NCI-H2196 treated with DMSO at 0.1 percent for 48 hours (cell line): ENCODE measurements around the gene ENDOD1.
A peak's percentile ranks its signal among the peaks of the same experiment; 100 is the strongest.

Source experiments
- DNase-seq: peaks from one replicate; lab custom pipeline; 2025; ENCODE audit not compliant: unreplicated experiment; lab: John Stamatoyannopoulos, UW

The ENDOD1 gene

DNA sequence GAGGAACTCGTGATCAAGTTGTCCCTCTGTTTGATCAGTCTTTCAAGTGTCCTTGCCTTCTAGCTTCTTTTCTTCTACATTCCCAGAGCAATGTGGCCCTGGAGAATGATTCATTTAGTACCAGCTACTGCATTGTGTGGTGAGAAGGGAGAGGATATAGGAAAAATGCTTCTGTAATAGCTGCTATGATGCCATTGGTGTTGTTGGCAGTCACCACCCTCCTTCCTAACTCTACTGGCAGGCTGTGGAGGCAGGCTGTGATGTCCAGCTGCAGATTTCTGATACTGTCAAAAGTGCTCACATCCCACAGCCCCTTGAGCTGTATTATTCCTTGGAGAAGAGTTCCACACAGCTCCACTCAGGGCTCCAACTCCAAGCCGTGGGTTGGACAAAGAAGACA lies 52.8 kb downstream of the ENDOD1 start:
- no peak for DNase-seq

DNA sequence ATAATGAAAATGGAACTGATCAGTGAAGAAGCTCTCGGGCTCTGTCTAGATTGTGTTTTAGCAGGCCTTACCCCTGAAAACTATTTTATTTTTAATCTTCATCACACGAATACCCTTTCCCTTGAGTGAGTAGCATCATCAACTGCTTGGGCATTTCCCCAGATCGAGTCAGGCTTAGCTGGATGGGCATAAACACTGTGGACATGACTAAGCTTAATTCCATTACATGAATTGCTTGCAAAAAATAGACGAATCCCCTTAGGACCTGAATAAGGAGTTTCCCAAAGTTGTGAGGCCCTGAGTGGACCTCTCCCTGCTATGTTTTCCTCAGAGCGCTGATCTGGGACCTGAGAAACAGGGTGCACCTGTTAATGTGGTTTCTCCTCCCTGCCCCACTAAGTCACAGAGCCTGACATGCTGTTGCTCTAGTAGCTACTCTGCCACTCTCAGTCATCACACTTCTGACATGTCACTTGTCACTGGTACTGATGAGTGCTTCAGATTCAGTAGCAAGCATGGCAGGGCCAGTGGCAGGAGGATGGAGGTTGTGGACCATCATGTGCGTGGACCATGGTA lies 53.5 kb downstream of the ENDOD1 start:
- no peak for DNase-seq

DNA sequence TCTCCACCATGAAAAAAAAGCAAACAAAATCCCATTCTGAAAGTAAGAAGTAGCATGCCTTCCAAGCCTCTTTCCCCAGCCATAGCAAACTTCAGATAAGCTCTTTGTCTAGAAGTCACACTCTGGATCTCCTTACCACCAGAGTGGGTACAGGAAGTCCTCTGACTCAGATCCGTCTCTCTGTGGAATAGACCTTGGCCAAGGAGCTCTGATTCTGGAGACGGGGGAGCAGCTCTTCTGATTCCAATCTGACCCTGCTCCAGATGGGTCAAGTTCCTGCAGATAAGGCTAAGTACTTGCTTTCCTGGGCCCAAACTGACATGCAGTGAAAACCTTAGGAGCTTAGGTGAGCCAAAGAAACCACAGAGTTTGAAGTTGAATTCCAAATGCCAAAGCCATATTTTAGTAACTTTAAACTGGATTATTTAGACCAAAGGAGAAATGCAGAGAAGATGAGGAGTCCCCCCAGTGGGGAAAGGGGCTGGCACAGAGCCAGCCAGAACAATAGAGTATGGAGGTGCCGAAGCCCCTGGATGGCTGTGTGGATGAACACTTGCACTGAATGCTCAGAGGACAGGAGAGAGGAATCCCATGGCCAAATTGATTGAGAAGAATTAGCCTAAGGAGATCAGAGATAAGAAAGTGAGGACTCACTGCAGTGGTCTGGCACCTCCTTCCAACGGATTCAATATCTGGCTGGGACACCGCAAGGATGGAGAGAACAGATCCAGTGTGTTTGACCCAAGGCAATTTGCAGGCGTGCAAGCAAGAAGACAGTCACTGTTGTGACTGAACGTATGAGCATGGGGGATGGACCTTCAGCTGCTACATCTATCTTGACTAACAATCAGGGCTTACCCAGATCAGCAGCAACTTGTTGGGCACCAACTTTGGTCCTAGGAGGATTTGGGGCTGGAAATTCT lies 54.9 kb downstream of the ENDOD1 start:
- no peak for DNase-seq

DNA sequence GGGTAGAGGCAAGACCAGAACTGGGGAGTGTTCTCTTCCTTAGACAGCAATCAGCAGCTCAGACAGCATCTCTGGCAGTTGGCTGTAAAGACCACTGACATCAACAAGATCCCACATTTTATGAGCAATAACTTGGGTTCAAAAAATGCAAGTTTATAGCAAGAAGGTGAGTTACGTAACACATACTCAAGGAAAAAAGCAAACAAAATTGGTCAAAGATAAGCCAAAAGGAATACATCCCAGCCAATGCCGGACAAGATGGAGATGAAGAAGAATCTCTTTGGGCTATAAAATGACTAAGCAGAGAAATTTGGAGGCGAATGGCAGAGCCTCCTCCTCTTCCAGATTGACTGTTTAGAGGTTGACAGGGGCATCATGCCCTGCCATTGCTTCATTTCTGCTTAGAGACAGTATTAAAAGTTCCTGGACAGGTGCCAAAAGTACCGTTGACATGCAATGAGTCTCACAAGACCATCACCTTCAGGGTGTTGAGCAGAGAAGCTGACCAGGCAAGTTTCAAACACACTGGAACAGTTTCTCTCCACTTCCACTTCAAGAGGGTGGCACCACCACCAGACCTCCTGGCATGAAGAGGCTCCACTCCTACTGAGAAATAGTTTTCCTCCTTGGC lies 55.9 kb downstream of the ENDOD1 start:
- DNase-seq, result no peak

DNA sequence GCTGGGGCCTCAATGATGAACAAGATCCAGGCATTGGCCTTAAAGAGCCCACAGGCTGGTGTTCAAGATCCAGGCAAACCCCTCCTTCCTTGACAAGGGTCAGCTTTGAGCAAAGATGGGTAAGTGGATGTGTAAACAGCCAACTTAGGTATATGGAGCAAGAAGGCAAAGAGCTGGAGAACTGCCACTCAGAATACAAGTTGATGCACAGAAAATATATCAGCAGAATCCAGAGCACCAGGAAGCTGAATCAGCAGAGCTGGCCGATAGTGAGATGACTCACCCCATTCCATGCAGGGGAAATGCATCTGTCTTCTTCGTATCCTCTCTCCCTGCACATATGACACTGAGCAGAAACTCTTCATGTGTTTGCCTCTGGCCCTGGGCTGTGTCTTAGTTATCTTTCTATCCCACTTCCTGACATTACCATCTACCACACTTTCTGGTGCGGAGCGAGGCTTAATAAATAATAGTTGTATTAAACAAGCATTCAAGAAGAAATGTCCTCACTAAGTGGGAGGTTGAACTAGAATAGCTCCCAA lies 57.8 kb downstream of the ENDOD1 start:
- DNase-seq, result no peak

DNA sequence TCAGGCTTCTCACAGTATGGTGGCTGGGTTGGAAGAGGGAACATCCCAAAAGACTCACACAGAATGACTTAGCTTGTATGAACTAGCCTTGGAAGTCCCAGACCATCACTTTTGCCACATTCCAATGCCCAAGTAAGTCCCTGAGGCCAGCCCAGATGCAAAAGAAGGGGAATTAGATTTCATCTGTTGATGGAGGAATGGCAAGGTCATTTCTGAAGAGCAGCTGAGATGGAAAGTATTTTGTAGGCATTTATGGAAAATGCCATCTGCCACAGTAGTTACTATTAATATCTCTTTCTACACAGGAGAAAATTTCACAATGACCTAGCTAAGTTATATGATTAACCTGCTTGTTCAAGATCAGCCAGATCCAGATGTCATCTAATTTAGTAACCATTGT lies 58.8 kb downstream of the ENDOD1 start:
- no peak for DNase-seq

DNA sequence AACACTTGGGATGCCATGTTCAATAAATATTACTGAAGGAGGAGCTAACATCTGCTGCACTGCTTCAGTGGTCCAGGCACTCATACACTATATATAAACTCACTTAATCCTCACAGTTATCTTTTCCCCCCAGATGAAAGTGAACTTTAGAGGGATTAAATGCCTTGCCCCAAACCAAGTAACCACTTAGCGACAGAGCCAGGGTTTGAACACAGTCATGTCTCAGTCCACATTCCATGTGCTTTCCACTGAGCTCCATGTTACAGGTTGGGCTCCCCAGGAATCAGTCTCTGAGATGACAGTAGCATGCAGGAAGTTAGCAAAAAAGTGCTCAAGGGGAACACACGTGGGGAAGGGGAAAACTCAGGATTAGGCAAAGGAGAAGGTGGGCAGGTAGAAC lies 59.3 kb downstream of the ENDOD1 start:
- no peak for DNase-seq

DNA sequence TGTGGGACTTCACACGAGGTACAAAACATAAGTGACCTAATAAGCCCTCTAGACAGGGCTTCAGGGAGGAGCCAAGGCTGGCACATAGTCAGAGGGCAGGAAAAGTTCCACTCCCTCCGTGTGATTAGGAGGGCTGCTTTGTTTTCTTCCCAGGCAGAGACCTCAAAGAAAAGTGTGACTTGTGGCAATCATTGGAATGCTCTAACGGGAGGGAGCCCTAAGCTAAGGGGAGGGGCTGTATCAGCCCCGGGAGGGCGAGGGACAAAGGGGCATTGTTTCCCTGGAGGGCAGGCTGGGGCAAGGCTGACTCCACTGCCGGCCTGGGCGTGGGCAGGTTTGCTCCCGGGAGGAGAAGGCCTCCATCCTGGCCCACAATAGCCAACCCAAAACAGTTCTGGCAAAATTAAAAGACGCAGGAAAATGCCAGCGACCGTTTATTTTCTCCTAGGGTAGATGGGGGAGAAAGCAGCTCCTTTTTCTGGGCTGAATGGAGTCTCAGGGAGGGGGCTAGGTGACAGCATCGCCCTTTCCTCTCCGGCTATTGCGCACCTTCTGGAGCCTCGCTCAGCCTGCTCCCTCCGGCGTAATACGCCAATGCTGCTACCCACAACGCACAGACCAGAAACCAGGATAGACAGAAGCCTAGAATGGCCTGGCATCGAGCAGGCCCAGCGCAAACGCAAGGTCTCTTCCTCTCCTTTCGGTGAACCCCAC lies 60.2 kb downstream of the ENDOD1 start:
- no peak for DNase-seq

DNA sequence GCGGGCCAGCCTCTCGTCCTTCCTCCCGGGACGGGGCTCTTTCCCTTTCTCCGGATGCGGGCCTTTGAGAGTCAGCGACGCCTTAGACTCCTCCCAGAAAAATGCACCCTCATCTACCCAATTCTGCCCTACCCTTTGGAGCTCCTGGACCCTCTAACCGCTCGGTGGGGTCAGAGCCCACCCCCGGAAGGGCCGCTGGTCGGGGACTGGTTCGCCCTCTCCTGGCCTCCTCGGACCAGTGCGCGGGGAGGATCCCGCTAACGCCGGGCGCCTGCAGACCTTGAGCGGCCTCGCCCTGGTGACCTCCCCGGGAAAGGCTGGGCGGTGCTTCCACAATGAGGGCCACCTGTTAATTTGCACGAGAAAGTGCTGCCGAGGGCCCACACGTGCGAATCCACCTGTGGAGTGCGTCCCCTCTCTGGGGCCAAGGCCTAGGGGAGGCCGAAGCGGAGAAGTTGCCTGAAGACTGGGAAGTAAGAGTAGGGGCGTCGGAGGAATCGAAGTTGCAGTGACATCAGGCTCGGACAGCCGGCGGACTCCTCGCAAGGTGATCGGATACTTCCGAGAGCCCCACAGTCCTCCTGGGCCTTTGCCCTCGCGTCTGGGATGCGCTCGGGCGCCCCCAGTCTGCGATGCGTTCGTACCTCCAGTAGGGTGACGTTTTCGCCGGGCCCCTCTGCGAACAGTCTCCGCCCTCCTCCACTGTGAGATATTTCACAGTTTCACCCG lies 61.5 kb downstream of the ENDOD1 start:
- DNase-seq, result peak; percentile 68

DNA sequence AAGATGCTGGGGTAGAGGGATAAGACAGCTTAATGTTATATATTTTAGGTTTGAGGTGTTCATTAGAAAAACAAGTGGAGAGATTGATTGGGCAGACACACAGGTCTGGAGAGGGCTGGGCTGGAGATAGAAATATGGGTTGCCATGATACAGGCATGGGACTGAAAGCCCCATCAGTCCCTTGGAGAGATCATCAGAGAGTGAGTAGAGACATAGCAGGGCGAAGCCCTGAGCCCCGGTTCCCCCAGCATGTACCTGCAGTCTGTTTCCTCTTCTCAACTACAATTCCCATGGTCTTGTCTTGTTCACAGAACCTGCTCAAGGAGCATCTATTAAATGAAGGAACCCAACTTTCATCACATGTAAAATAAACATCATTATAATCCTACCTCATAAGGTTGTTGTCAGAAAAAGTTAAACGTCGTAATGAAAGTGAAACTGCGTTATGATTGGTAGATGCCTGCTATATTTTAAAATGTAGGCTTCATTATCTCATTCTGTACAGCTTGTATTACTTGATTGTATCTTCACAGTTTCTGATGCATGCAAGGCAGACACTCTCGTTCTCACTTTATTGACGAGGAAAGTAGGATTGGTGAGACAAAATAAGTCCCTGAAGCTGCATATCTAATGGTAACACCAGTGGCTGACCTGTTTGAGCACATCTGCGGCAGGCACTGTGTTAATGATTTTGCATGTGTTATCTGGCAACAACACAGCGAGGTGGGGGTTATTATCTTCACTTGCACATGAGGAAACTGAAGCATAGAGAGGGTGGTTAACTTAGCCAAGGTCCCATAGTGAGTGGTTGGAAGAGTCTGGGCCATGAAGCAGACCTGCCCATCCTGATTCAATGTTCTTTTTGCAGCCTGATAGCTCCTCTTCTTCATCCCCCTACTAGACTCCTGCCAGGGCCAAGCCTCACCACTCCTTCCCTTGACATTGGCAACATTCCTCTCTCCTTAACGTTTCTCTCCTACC lies 63.5 kb downstream of the ENDOD1 start:
- no peak for DNase-seq

DNA sequence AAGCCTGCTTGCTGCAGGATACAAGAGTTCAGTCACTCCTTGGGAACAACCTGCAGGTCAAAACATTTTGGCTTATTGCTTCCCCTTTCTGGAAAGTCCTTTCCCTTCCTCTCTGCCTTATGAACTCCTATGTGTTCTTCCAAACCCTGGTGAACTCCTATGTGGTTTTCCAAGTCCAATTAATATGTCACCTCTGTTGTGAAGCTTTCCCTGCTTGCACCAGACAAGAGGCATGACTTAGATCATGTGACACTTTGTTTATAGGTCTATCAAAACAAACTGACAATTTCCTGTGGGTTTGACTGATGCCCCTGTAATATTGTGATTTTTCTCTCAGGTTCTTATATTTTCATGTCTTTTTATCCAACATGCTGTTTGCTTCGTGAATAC lies 64.2 kb downstream of the ENDOD1 start:
- DNase-seq, result no peak

DNA sequence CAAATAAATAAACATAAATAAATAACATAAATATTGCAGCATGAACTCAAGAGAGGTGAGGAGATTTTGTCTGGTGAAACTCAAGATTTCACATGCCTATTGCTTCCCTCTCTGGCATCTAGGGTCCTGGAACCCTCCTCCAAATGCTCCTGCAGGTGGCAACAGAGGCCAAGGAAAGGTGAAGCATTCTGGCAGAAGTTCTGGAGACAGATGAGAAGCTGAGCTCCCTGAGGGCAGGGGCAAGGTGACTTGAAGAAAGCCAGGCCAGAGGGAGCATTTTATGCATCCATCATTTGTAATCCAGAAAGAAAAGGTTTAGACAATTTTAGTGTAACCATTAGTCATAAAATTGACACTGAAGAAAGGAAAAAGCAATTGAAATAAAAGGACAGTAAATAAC lies 64.9 kb downstream of the ENDOD1 start:
- DNase-seq, result no peak

DNA sequence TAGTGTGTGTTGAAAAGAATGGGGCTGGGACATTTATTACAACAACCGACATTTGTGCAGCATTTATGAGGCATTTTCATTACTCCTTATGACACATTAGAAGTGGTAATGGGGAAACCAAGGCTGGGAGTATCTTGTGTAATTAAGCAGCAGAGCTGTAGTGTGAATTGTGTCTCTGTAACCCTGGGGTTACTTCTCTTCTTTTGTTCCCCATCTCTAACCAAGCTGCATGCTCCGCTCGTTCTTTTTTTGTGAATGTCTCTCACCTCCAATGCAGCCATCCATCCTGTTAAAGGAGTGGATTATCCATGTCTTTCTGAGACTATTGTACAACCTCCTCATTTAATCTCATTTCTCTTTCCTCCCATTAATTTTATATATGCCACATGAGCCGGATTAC lies 65.7 kb downstream of the ENDOD1 start:
- no peak for DNase-seq

DNA sequence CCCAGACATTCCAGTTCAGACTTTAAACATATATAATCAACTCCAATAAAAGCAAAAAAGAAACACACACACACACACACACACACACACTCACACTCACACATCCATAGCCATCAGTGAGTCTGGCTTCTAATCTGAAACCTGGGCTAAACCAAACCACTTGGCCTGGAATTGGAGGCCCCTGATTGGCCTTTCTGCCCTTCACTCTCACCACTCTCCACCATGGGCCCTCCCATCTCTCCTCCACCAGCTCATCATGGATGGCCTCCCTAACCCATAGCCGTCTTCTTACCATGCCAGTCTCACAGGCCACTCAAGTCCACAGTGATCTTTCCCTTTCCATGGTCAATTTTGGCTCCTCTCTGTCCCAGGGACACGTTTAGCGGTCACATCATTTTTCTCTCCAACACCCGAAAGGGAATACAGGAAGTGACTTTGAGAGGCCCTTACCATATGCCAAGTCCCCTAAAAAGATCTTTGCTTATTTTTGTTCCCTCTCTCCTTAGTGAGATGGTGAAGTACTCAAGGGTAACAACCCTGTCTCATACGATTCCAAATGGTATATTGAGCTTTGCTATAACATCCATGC lies 66.6 kb downstream of the ENDOD1 start:
- DNase-seq, result no peak

DNA sequence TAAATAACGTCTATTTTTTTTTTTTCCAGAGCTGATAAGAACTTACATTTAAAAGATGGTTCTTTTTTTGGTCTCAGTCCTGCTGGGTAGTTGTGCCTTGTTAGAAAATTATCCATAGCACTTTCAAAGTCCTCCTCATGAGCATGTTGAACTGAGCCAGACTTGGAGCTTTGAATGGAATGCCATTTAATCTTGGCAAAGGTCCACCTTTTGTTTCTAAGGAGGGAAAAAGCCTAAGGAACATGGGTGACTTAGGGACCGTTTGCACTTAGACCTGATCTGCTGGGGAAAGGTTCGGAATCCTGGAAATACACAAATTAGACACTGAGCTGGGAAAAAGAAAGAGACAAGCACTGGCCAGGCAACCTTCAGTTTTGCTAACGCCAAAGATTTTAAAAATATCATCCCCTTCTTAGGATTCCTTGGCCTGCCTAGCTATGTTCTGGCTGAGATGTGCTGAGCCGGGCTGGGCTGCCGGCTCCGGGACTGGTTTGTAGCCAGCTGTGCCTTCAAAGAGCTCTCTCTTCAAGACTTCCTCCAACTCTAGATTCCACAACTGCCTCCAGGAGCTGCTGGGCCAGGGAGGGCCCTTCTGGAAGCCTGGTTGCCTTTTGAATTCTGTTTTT lies 67.4 kb downstream of the ENDOD1 start:
- no peak for DNase-seq

DNA sequence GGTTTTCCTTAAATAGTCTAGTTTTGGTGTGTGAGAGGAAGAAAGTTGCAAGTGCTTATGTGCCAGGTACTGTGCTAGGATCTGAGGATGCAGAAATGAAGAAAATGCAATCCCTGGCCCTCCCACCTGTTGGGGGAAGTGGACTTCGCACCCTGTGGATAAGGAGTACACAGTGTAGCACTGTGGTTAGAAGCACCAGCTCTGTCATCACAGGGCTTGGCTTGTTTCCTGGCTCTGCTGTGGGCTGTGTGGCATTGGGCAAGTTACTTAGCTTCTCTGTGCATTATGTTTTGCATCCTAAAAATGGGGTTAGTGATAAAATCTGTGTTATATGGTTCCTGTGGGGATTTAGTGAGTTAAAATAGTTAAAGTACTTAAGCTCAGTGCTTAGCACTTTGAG lies 68.2 kb downstream of the ENDOD1 start:
- DNase-seq, result no peak

DNA sequence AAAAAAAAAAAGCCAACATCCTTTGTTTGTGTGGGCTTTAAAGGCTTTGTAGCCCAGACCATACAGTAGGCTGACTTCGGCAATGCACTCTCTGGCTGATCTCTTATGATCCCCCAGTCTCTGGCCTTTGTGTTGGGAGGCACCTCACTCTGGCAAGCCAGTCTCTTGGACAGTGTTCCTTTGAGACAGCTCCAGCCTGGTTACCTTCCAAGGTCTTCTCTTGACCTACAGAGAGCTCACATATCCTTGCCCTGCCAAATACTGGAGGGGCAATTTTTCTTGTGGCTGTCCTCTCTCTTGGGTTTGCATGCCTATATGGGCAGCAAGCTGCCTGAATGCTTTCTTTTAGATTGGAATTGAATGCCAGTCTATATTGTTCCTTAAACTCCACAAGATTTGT lies 71.6 kb downstream of the ENDOD1 start:
- DNase-seq, result no peak

DNA sequence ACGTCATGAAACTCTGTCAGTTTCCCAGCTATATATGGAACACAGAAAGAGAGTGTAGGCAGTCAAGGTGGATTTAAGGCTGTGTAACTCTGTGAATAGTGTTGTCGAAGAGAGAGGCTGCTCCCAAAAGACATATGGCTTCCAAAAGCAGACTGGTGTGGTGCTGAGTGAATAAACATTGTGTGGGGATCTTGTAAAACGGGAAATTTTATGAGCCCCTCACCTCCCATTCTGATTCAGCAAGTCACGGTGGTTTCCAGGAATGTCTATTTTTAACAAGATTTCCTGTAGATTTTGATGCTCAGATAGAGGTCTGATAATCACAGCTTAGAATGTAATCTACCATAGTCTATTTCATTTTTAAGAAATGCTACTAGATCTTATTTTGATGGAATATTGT lies 73.5 kb downstream of the ENDOD1 start:
- DNase-seq, result no peak

DNA sequence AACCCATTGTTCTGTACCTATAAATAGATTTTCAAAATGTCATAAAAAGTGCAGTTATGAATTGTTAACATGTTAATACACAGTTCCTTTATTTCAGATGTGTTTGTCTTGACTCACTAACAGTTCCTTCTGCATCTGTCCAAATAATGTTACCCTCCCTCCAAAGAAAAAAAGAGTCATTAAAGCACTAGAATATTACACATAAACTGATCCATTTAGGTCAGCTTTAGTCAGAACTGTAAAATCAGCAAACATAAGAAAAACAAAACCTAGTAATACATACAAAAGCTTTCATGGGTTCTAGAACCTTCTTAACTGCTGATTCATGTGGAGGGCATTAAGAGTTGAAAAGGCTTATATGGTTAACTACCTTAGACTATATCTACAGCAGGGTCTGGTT lies 76.0 kb downstream of the ENDOD1 start:
- no peak for DNase-seq
